ENCODE measurements around the gene ATPAF1.

The ATPAF1 gene

DNA sequence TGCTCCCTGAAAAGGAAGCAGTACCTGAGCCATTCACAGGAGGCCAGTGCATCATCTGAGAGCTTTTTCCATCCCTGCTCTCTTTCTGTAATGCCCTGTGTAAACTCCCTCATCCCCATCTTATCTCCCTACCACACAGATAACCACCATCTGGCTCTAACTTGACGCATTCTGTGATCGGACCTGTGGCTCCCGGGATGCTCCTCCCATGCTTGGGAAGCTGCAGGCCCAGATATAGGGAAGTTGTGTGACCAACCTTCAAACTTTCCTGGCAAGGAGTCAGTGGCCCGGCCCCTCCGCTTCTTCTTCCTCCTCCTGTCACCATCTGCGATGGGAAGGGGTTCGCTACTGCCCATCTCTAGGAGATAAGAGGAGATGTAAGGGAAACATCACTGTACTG, 85.2 kb downstream of the ATPAF1 start:
- DNase-seq = no peak

All from NCI-H345 (cell line).